Activated B cell treated with CpG ODN at 0.5 μM for 24 hours (primary cell): ENCODE measurements around the gene PALLD. TPM values are rescaled to one million over a fixed set of nuclear protein-coding genes. Genes with fewer than 3 reads are reported as not detected.
"Not testable (repeated sequence)": the region's sequence is repeated elsewhere in the genome, so short reads cannot be mapped to it uniquely, and the experiment has no call there.

Experiments used
- ATAC-seq: fragments of 200-7000 bp; cut with Tn5 transposase; one replicate; pipeline ENCODE4 v1.10.0; 2021; ENCODE audit warnings: low read depth, mild to moderate bottlenecking, moderate library complexity
- CTCF ChIA-PET: fragments of 350-600 bp; sonication (Branson Sonifier 250); formaldehyde crosslinking; loops from one replicate; lab custom pipeline; 2021; ENCODE audit warnings: antibody characterized with exemption; lab: Charles Lee
- POLR2A ChIA-PET: fragments of 350-600 bp; sonication (Branson Sonifier 250); formaldehyde crosslinking; loops from one replicate; lab custom pipeline; 2021; ENCODE audit warnings: antibody characterized with exemption; lab: Charles Lee
- DNase-seq: peaks from one replicate; pipeline ENCODE4 v3.0.0; 2022
- H3K27ac Mint-ChIP-seq: one replicate; pipeline ENCODE4 v1.8.0; 2020; ENCODE audit warnings: mixed read lengths
- H3K27me3 Mint-ChIP-seq: one replicate; pipeline ENCODE4 v1.8.0; 2021; ENCODE audit warnings: mixed read lengths
- H3K36me3 Mint-ChIP-seq: one replicate; pipeline ENCODE4 v1.8.0; 2021; ENCODE audit warnings: low read depth, mixed read lengths
- H3K4me1 Mint-ChIP-seq: one replicate; pipeline ENCODE4 v1.8.0; 2021; ENCODE audit warnings: mixed read lengths
- H3K4me3 Mint-ChIP-seq: one replicate; pipeline ENCODE4 v1.8.0; 2020; ENCODE audit warnings: mild to moderate bottlenecking, mixed read lengths
- H3K9me3 Mint-ChIP-seq: one replicate; pipeline ENCODE4 v1.8.0; 2020; ENCODE audit warnings: mixed read lengths
- CTCF ChIP-seq: fragments of 200-600 bp; IDR thresholded peaks from one replicate; pipeline ENCODE4 v1.8.0; 2022; ENCODE audit warnings: antibody characterized with exemption, mild to moderate bottlenecking
- intact Hi-C: fragments of 100-400 bp; cut with micrococcal nuclease; formaldehyde crosslinking; loops from one replicate; pipeline ENCODE4 v1.15.1; 2024
- total RNA-seq: library from RNA; stranded (reverse); gene quantifications from 2 replicates; pipeline ENCODE4 v1.2.3, GENCODE V29; 2022

Gene PALLD
- total RNA-seq, 1 donor from 2014 or later, result 0.44 TPM

GRCh38 chr4:168696826-168697225 lies 200.0 kb downstream of the PALLD start:
- H3K4me3 Mint-ChIP-seq, result no peak overlapping the region
- intact Hi-C loops, result no loop called here
- no peak overlapping the region for H3K27ac Mint-ChIP-seq
- no peak for ATAC-seq
- H3K9me3 Mint-ChIP-seq, result no peaks in the 10 kb centered on the region
- no peak for TF ChIP-seq CTCF
- H3K36me3 Mint-ChIP-seq, result no peaks in the 10 kb centered on the region
- CTCF ChIA-PET, result no interaction called here
- DNase-seq, result no peak
- POLR2A ChIA-PET, result no interaction called here
- H3K27me3 Mint-ChIP-seq, result peaks cover 6% of the 10 kb centered on the region
- H3K4me1 Mint-ChIP-seq, result no peaks in the 10 kb centered on the region

GRCh38 chr4:168699224-168699878 lies 202.5 kb downstream of the PALLD start:
- no peak overlapping the region for H3K4me3 Mint-ChIP-seq
- no peak for DNase-seq
- H3K9me3 Mint-ChIP-seq, result no peaks in the 10 kb centered on the region
- no peak overlapping the region for H3K27ac Mint-ChIP-seq
- CTCF ChIA-PET, result no interaction called here
- ATAC-seq, result no peak
- no peaks in the 10 kb centered on the region for H3K36me3 Mint-ChIP-seq
- no peaks in the 10 kb centered on the region for H3K27me3 Mint-ChIP-seq
- TF ChIP-seq CTCF, result no peak
- intact Hi-C loops, result no loop called here
- no peaks in the 10 kb centered on the region for H3K4me1 Mint-ChIP-seq
- POLR2A ChIA-PET, result no interaction called here

GRCh38 chr4:168701061-168701460 lies 204.2 kb downstream of the PALLD start:
- intact Hi-C loops, result no loop called here
- no peak for TF ChIP-seq CTCF
- H3K27me3 Mint-ChIP-seq, result no peaks in the 10 kb centered on the region
- no peak overlapping the region for H3K27ac Mint-ChIP-seq
- POLR2A ChIA-PET, result no interaction called here
- H3K4me3 Mint-ChIP-seq, result no peak overlapping the region
- no peaks in the 10 kb centered on the region for H3K4me1 Mint-ChIP-seq
- ATAC-seq, result no peak
- no peak for DNase-seq
- CTCF ChIA-PET, result no interaction called here
- no peaks in the 10 kb centered on the region for H3K36me3 Mint-ChIP-seq
- no peaks in the 10 kb centered on the region for H3K9me3 Mint-ChIP-seq

GRCh38 chr4:168702581-168703087 lies 205.8 kb downstream of the PALLD start:
- H3K36me3 Mint-ChIP-seq, H3K27ac Mint-ChIP-seq, POLR2A ChIA-PET, DNase-seq, H3K4me1 Mint-ChIP-seq, H3K4me3 Mint-ChIP-seq, intact Hi-C loops, H3K27me3 Mint-ChIP-seq, CTCF ChIA-PET, H3K9me3 Mint-ChIP-seq, ATAC-seq: not testable (repeated sequence)

GRCh38 chr4:168705121-168705520 lies 208.3 kb downstream of the PALLD start:
- no peak for DNase-seq
- H3K9me3 Mint-ChIP-seq, result no peaks in the 10 kb centered on the region
- H3K36me3 Mint-ChIP-seq, result no peaks in the 10 kb centered on the region
- ChIA-PET POLR2A (interaction anchor here (0.6 kb wide), 1 partner anchor 54 kb away, joined by 3 read pairs; no protein-coding TSS in a partner anchor), CTCF (no interaction called here)
- intact Hi-C loops, result no loop called here
- H3K4me1 Mint-ChIP-seq, result no peaks in the 10 kb centered on the region
- no peak overlapping the region for H3K4me3 Mint-ChIP-seq
- H3K27me3 Mint-ChIP-seq, result peaks cover 4% of the 10 kb centered on the region
- no peak for ATAC-seq
- TF ChIP-seq CTCF, result no peak
- no peak overlapping the region for H3K27ac Mint-ChIP-seq
